Measurements from ENCODE around the gene DPYSL5.

Gene DPYSL5

DNA sequence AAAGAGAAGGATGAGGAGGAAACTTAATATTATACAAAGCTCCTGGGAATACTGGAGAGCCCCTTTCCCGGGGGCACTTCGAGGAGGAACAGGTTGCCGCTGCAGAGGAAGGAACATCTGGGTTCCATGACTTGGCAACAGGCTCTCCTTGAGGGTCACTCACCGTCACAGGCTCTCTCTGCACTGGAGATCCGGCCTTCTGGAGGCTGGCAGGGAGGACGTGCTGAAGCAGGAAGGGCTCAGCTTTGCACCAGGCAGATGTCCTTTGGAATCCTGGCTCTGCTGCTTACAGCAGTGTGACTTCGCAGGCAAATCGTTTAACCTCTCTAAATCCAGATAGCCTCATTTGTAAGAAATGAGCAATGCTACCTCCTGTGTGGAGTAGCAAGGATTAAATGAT, 2.9 kb upstream of the DPYSL5 start:
- Histone ChIP-seq H3F3A (ENCODE audit: low read depth) (no peaks in the 10 kb centered on the region), H3K4me3 (ENCODE audit: low read length, poor library complexity, severe bottlenecking) (no peak overlapping the region), H4K20me1 (ENCODE audit: insufficient read depth, low read length, poor library complexity, severe bottlenecking) (no peaks in the 10 kb centered on the region), H3K4me2 (ENCODE audit: low read depth, low read length, poor library complexity, severe bottlenecking) (no peak overlapping the region), H3K79me2 (ENCODE audit: insufficient read depth, low read length) (no peaks in the 10 kb centered on the region), H3K9me2 (replicated peaks; ENCODE audit: low read depth, low read length) (no peaks in the 10 kb centered on the region), H3K9ac (ENCODE audit: low read depth, low read length, poor library complexity, severe bottlenecking) (no peak overlapping the region), H3K27me3 (ENCODE audit: insufficient read depth, low read length, poor library complexity, severe bottlenecking) (no peaks in the 10 kb centered on the region), H3K9me3 (ENCODE audit: insufficient read depth, low read depth, low read length) (no peaks in the 10 kb centered on the region), H3K4me1 (ENCODE audit: insufficient read depth, low read length, poor library complexity, severe bottlenecking) (no peaks in the 10 kb centered on the region), H3K36me3 (ENCODE audit: insufficient read depth, low read length) (no peaks in the 10 kb centered on the region), H2AFZ (ENCODE audit: low read length) (no peak overlapping the region)
- no peak for TF ChIP-seq EZH2phosphoT487 (IDR thresholded peaks at IDR 0.05; ENCODE audit: borderline replicate concordance)
- TF ChIP-seq, protein P1, sequence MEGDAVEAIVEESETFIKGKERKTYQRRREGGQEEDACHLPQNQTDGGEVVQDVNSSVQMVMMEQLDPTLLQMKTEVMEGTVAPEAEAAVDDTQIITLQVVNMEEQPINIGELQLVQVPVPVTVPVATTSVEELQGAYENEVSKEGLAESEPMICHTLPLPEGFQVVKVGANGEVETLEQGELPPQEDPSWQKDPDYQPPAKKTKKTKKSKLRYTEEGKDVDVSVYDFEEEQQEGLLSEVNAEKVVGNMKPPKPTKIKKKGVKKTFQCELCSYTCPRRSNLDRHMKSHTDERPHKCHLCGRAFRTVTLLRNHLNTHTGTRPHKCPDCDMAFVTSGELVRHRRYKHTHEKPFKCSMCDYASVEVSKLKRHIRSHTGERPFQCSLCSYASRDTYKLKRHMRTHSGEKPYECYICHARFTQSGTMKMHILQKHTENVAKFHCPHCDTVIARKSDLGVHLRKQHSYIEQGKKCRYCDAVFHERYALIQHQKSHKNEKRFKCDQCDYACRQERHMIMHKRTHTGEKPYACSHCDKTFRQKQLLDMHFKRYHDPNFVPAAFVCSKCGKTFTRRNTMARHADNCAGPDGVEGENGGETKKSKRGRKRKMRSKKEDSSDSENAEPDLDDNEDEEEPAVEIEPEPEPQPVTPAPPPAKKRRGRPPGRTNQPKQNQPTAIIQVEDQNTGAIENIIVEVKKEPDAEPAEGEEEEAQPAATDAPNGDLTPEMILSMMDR (conservative IDR thresholded peaks at IDR 0.05; ENCODE audit: low read length), result no peak

DNA sequence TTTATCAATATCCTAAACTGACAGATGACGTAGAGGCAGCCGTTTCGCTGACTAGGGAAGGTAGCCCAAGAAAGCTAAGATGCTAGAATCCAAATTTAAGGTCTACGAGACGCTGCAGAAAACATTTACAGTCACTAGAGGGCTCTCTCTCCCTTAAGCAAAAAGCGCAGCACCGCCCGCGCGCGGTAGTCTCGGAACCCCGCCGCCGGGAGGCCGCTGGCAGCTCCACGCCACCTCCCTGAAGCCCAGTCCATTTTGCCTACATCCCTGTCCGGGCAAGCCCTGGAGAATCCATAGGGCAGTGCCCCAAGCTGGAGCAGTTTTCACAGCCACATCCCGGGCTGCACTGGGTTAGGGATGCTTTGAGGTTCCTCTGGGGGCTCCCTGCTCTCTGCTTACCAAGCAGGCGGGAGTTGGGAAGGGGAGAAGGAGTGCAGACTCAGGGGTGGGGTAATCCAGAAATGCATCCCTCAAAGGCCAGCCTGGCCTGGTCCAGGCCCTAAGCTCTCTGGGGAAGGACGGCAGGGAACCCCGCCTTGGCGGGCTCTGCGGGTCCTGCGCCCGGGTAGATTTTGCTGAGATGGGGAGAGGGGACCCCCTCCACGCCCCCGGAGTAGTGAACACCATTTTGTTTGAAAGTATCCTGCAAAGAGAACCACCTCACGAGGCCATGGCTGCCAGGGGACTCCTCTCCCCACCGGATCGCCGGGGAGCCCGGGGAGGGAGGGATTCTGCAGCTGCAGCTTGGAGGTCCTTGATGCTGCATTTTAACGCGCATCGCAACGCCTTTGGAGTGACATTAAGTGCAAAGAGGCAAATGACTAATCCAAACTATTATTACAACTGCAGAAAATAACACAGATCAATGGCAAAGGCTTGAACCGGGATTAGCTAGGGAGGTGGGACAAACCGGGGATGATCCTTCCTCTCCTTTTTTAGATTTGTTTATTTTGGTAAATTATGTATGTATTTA, 1.3 kb upstream of the DPYSL5 start:
- TF ChIP-seq, protein P1 (conservative IDR thresholded peaks at IDR 0.05; ENCODE audit: low read length), result peak; percentile 83
- TF ChIP-seq EZH2phosphoT487 (IDR thresholded peaks at IDR 0.05; ENCODE audit: borderline replicate concordance), result no peak
- H3K4me3 ChIP-seq (ENCODE audit: low read length, poor library complexity, severe bottlenecking), result no peak overlapping the region
- H2AFZ ChIP-seq (ENCODE audit: low read length), result no peak overlapping the region
- H3K9me2 ChIP-seq (replicated peaks; ENCODE audit: low read depth, low read length), result no peaks in the 10 kb centered on the region
- no peaks in the 10 kb centered on the region for H3K9me3 ChIP-seq (ENCODE audit: insufficient read depth, low read depth, low read length)
- H3K79me2 ChIP-seq (ENCODE audit: insufficient read depth, low read length), result no peaks in the 10 kb centered on the region
- H3K27me3 ChIP-seq (ENCODE audit: insufficient read depth, low read length, poor library complexity, severe bottlenecking), result no peaks in the 10 kb centered on the region
- H3K4me2 ChIP-seq (ENCODE audit: low read depth, low read length, poor library complexity, severe bottlenecking), result peak overlapping the region; percentile 45
- H3K4me1 ChIP-seq (ENCODE audit: insufficient read depth, low read length, poor library complexity, severe bottlenecking), result no peaks in the 10 kb centered on the region
- H3F3A ChIP-seq (ENCODE audit: low read depth), result no peaks in the 10 kb centered on the region
- H3K9ac ChIP-seq (ENCODE audit: low read depth, low read length, poor library complexity, severe bottlenecking), result no peak overlapping the region
- H3K36me3 ChIP-seq (ENCODE audit: insufficient read depth, low read length), result no peaks in the 10 kb centered on the region
- no peaks in the 10 kb centered on the region for H4K20me1 ChIP-seq (ENCODE audit: insufficient read depth, low read length, poor library complexity, severe bottlenecking)

GRCh38 chr2:26847307-26847654, 651 bp upstream of the DPYSL5 start:
- Histone ChIP-seq H4K20me1 (ENCODE audit: insufficient read depth, low read length, poor library complexity, severe bottlenecking) (no peaks in the 10 kb centered on the region), H3K9ac (ENCODE audit: low read depth, low read length, poor library complexity, severe bottlenecking) (no peak overlapping the region), H3K9me2 (replicated peaks; ENCODE audit: low read depth, low read length) (no peaks in the 10 kb centered on the region), H3K9me3 (ENCODE audit: insufficient read depth, low read depth, low read length) (no peaks in the 10 kb centered on the region), H3K27me3 (ENCODE audit: insufficient read depth, low read length, poor library complexity, severe bottlenecking) (no peaks in the 10 kb centered on the region), H3F3A (ENCODE audit: low read depth) (no peaks in the 10 kb centered on the region), H3K79me2 (ENCODE audit: insufficient read depth, low read length) (no peaks in the 10 kb centered on the region), H3K4me1 (ENCODE audit: insufficient read depth, low read length, poor library complexity, severe bottlenecking) (no peaks in the 10 kb centered on the region), H3K36me3 (ENCODE audit: insufficient read depth, low read length) (no peaks in the 10 kb centered on the region), H2AFZ (ENCODE audit: low read length) (no peak overlapping the region), H3K4me3 (ENCODE audit: low read length, poor library complexity, severe bottlenecking) (no peak overlapping the region), H3K4me2 (ENCODE audit: low read depth, low read length, poor library complexity, severe bottlenecking) (no peak overlapping the region)
- TF ChIP-seq, protein P1 (conservative IDR thresholded peaks at IDR 0.05; ENCODE audit: low read length), result no peak
- TF ChIP-seq EZH2phosphoT487 (IDR thresholded peaks at IDR 0.05; ENCODE audit: borderline replicate concordance), result no peak
